Femur (tissue), 1 donor: ENCODE measurements around the gene BEND7.
"Not testable (repeated sequence)": the region's sequence is repeated elsewhere in the genome, so short reads cannot be mapped to it uniquely, and the experiment has no call there.

Experiments used
- DNase-seq: peaks from one replicate; pipeline ENCODE4 v3.0.0-alpha.2; 2017

The BEND7 gene

GRCh38 chr10:13528875-13529713 lies at the start of gene BEND7:
Gene BEND7, minus strand, starts transcription at chr10:13529014. Its CDS starts 481 bp downstream, at chr10:13528533.
- no peak for DNase-seq

- no peak for DNase-seq
Measured at GRCh38 chr10:13573960-13574359, 45.1 kb upstream of the BEND7 start.

GRCh38 chr10:13571541-13571940 lies 42.7 kb upstream of the BEND7 start:
- no peak for DNase-seq

GRCh38 chr10:13567030-13567429 lies 38.2 kb upstream of the BEND7 start:
- DNase-seq, result no peak

- no peak for DNase-seq
Measured at GRCh38 chr10:13564576-13564975, 35.8 kb upstream of the BEND7 start.

GRCh38 chr10:13563481-13564445 lies 34.9 kb upstream of the BEND7 start:
- no peak for DNase-seq

GRCh38 chr10:13560597-13560996 lies 31.8 kb upstream of the BEND7 start:
- no peak for DNase-seq

GRCh38 chr10:13559124-13559700 lies 30.4 kb upstream of the BEND7 start:
- DNase-seq, result no peak

GRCh38 chr10:13555884-13556510 lies 27.2 kb upstream of the BEND7 start:
- no peak for DNase-seq

- DNase-seq, result no peak
Measured at GRCh38 chr10:13550802-13551201, 22.0 kb upstream of the BEND7 start.

GRCh38 chr10:13542533-13542932 lies 13.7 kb upstream of the BEND7 start:
- DNase-seq, result no peak

- not testable (repeated sequence) for DNase-seq
Measured at GRCh38 chr10:13537985-13538384, 9.2 kb upstream of the BEND7 start.

- peak; percentile 39 for DNase-seq
Measured at GRCh38 chr10:13536674-13537366, 8.0 kb upstream of the BEND7 start.

GRCh38 chr10:13535346-13535745 lies 6.5 kb upstream of the BEND7 start:
- no peak for DNase-seq

- no peak for DNase-seq
Measured at GRCh38 chr10:13529714-13529973, 830 bp upstream of the BEND7 start.

GRCh38 chr10:13528123-13528874 lies 515 bp downstream of the BEND7 start:
- DNase-seq, result no peak

- DNase-seq, result no peak
Measured at GRCh38 chr10:13527864-13528122, 1.0 kb downstream of the BEND7 start.

- DNase-seq, result no peak
Measured at GRCh38 chr10:13526948-13527863, 1.6 kb downstream of the BEND7 start.

- DNase-seq, result no peak
Measured at GRCh38 chr10:13525663-13526062, 3.2 kb downstream of the BEND7 start.

GRCh38 chr10:13521026-13521425 lies 7.8 kb downstream of the BEND7 start:
- no peak for DNase-seq

GRCh38 chr10:13520194-13520593 lies 8.6 kb downstream of the BEND7 start:
- DNase-seq, result no peak
